ACC112 (cell line): ENCODE data around the gene FGFRL1.
"Not testable (repeated sequence)": the region's sequence is repeated elsewhere in the genome, so short reads cannot be mapped to it uniquely, and the experiment has no call there.

Experiments
- H2AFZ ChIP-seq: fragments of 200-600 bp; sonication (generic); one replicate; pipeline ENCODE4 v1.6.0; 2017; ENCODE audit warnings: antibody characterized with exemption, low read length; ENCODE audit not compliant: unreplicated experiment
- H3K27ac ChIP-seq: fragments of 200-600 bp; sonication (generic); 2 replicates; pipeline ENCODE4 v1.5.1; 2014; ENCODE audit warnings: low read depth, mild to moderate bottlenecking, antibody characterized with exemption, low read length, moderate library complexity
- H3K27me3 ChIP-seq: fragments of 200-600 bp; sonication (generic); 2 replicates; pipeline ENCODE4 v1.6.1; 2014; ENCODE audit warnings: mild to moderate bottlenecking, antibody characterized with exemption, low read length, moderate library complexity, mixed read lengths; ENCODE audit not compliant: insufficient read depth
- H3K36me3 ChIP-seq: fragments of 200-600 bp; sonication (generic); 2 replicates; pipeline ENCODE4 v1.6.1; 2016; ENCODE audit warnings: mild to moderate bottlenecking, antibody characterized with exemption, low read length, moderate library complexity, mixed read lengths; ENCODE audit not compliant: insufficient read depth
- H3K4me1 ChIP-seq: fragments of 200-600 bp; sonication (generic); one replicate; pipeline ENCODE4 v1.6.1; 2016; ENCODE audit warnings: low read length, mixed read lengths; ENCODE audit not compliant: insufficient read depth, unreplicated experiment, control insufficient read depth
- H3K4me3 ChIP-seq: fragments of 200-600 bp; sonication (generic); 2 replicates; pipeline ENCODE4 v1.5.1; 2014; ENCODE audit warnings: mild to moderate bottlenecking, low read depth, low read length
- H3K79me2 ChIP-seq: fragments of 200-600 bp; sonication (generic); one replicate; pipeline ENCODE4 v1.6.0; 2016; ENCODE audit warnings: low read length; ENCODE audit not compliant: control insufficient read depth, unreplicated experiment, insufficient read depth

The FGFRL1 gene

GRCh38 chr4:1045595-1046201, 34.3 kb downstream of the FGFRL1 start:
- Histone ChIP-seq H3K4me3 (no peak overlapping the region), H3K36me3 (no peaks in the 10 kb centered on the region), H3K4me1 (peaks cover 44% of the 10 kb centered on the region), H3K27ac (no peak overlapping the region), H3K27me3 (no peaks in the 10 kb centered on the region), H2AFZ (no peak overlapping the region), H3K79me2 (no peaks in the 10 kb centered on the region)

GRCh38 chr4:1046581-1047011, 35.2 kb downstream of the FGFRL1 start:
- Histone ChIP-seq H3K4me1 (peaks cover 35% of the 10 kb centered on the region), H3K4me3 (peak overlapping the region; percentile 32), H2AFZ (peak overlapping the region; percentile 30)
- H3K79me2 ChIP-seq, H3K27me3 ChIP-seq, H3K27ac ChIP-seq, H3K36me3 ChIP-seq: not testable (repeated sequence)

GRCh38 chr4:1047106-1047975, 35.9 kb downstream of the FGFRL1 start:
- Histone ChIP-seq H3K4me1 (peaks cover 28% of the 10 kb centered on the region), H3K4me3 (peak overlapping the region; percentile 32), H3K27ac (no peak overlapping the region), H3K27me3 (peaks cover 4% of the 10 kb centered on the region; the same call in 1 of the 2 replicates), H3K79me2 (no peaks in the 10 kb centered on the region), H2AFZ (peak overlapping the region; percentile 30), H3K36me3 (no peaks in the 10 kb centered on the region)

- Histone ChIP-seq H3K4me1 (peaks cover 29% of the 10 kb centered on the region), H3K27ac (no peak overlapping the region), H3K79me2 (no peaks in the 10 kb centered on the region), H3K36me3 (no peaks in the 10 kb centered on the region), H3K27me3 (peaks cover 13% of the 10 kb centered on the region), H2AFZ (no peak overlapping the region), H3K4me3 (no peak overlapping the region)
These were observed 36.7 kb downstream of the FGFRL1 start for GRCh38 chr4:1047976-1048772.

GRCh38 chr4:1048773-1049590, 37.6 kb downstream of the FGFRL1 start:
- Histone ChIP-seq H3K4me3 (no peak overlapping the region), H3K79me2 (no peaks in the 10 kb centered on the region), H2AFZ (no peak overlapping the region), H3K36me3 (no peaks in the 10 kb centered on the region), H3K4me1 (peaks cover 24% of the 10 kb centered on the region), H3K27me3 (peaks cover 17% of the 10 kb centered on the region), H3K27ac (no peak overlapping the region)

GRCh38 chr4:1049591-1049905, 38.1 kb downstream of the FGFRL1 start:
- H3K79me2 ChIP-seq: no peaks in the 10 kb centered on the region
- H2AFZ ChIP-seq: no peak overlapping the region
- peaks cover 19% of the 10 kb centered on the region for H3K4me1 ChIP-seq
- peaks cover 17% of the 10 kb centered on the region for H3K27me3 ChIP-seq
- no peak overlapping the region for H3K4me3 ChIP-seq
- no peaks in the 10 kb centered on the region for H3K36me3 ChIP-seq
- H3K27ac ChIP-seq: no peak overlapping the region

- H3K4me1 ChIP-seq: peaks cover 15% of the 10 kb centered on the region
- H3K27ac ChIP-seq: no peak overlapping the region
- H3K79me2 ChIP-seq: no peaks in the 10 kb centered on the region
- no peak overlapping the region for H2AFZ ChIP-seq
- H3K4me3 ChIP-seq: no peak overlapping the region
- peaks cover 17% of the 10 kb centered on the region for H3K27me3 ChIP-seq
- H3K36me3 ChIP-seq: no peaks in the 10 kb centered on the region
These were observed 39.2 kb downstream of the FGFRL1 start for GRCh38 chr4:1050486-1051213.

- Histone ChIP-seq H3K36me3 (no peaks in the 10 kb centered on the region), H3K79me2 (no peaks in the 10 kb centered on the region), H3K27me3 (peaks cover 17% of the 10 kb centered on the region), H3K4me3 (no peak overlapping the region), H3K4me1 (peaks cover 15% of the 10 kb centered on the region), H2AFZ (no peak overlapping the region), H3K27ac (no peak overlapping the region)
These were observed 40.0 kb downstream of the FGFRL1 start for GRCh38 chr4:1051472-1051871.

- Histone ChIP-seq H3K27me3 (peaks cover 17% of the 10 kb centered on the region), H3K79me2 (no peaks in the 10 kb centered on the region), H3K4me1 (peaks cover 10% of the 10 kb centered on the region), H3K36me3 (no peaks in the 10 kb centered on the region), H3K27ac (no peak overlapping the region), H2AFZ (no peak overlapping the region), H3K4me3 (no peak overlapping the region)
These were observed 40.8 kb downstream of the FGFRL1 start for GRCh38 chr4:1052231-1052671.
